HG03354 (cell line): ENCODE data around the gene CHAT.

Source experiments
- ATAC-seq: cut with Tn5 transposase; IDR thresholded peaks from one replicate; pipeline ENCODE4 v1.9.1; 2021; ENCODE audit warnings: mild to moderate bottlenecking; ENCODE audit not compliant: unreplicated experiment, poor library complexity, severe bottlenecking

CHAT gene

DNA sequence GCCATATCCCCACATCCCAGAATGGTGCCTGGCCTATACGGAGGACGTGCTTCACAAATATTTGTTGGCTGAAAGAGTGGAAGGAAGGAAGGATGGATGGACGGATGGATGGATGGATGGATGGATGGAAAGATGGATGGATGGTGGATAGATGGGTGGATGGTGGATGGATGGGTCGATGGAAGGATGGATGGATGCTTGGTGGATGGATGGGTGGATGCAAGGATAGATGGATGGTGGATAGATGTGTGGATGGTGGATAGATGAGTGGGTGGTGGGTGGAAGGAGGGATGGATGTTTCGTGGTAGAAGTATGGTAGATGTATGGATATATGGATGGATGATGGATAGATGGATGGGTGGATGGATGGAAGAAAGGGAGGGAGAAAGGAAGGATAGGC is 10.8 kb downstream of the CHAT start:
- no peak for ATAC-seq

DNA sequence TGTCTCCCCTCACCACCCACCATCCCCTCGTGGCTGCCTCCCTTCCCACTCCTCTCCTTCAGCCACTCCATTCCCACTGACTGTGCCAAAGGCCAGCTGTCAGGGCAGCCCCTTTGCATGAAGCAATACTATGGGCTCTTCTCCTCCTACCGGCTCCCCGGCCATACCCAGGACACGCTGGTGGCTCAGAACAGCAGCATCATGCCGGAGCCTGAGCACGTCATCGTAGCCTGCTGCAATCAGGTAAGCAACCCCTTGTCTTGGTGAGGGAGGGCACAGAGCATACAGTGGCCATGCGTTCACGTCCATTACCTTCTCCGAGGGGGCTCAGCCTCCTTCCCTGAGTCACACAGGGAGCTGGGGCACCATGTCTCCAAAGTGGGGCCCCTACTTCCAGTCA is 11.6 kb downstream of the CHAT start:
- ATAC-seq = no peak

GRCh38 chr10:49627038-49627437 is 13.2 kb downstream of the CHAT start:
- no peak for ATAC-seq

- ATAC-seq = no peak
Observed at GRCh38 chr10:49627644-49628247, 13.9 kb downstream of the CHAT start.

DNA sequence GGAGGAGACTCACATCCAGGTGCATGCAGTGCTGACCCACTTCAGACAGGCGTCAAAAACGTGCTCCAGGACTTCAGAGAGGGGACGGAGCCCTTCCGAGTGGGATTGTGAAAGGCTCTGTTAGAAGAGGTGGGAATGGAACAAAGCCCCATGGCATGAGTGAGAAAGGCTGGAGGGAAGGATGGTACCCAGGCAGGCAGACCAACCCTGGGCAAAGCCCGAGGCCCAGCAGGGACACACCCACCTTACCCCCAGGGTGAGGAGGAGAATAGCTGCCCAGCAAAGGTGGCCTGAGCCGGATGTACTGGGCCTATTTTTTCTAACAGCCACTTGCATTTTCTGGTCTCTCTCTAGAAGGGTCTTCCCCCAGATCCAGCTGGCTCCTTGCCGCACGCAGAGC is 14.8 kb downstream of the CHAT start:
- no peak for ATAC-seq

DNA sequence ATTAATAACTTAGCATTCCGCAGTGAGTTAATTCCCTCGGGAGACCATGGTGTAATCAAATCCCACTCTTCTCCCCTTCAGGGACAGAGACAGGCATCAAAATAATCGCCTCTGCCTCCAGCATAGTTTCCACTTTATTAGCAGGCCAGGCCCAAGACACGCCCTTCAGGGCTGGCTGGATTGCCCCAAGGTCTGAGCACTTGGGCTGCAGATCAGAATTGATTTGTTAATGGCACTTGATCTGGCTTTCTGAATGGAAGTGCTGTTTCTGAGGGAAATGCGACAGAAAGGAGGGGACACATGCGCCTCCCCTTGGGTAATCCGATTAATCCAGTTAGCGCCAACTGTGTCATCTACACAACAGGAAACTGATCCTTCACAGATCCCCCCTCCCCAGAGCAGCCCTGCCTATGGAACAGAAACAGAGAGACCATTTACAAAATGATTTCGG is 15.6 kb downstream of the CHAT start:
- ATAC-seq = no peak

DNA sequence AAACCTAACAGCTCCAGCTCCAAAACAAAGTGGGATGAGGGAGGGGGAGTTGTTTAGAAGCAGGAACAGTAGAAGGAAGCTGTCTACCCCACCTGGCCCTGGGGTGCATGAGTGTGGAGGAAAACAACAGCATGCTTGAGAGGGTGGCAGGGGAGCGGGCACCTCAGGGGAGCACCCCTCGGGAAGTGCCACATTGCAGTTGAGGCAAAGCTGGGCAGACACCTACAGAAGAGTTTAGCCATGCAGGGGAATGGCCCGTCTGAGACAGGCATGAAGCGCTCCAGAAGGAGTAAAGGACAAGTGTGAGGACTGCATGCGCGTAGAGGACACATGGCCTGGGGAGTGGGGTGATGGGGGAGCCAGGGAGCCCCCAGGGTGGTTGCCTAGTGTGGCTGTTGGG is 18.1 kb downstream of the CHAT start:
- ATAC-seq = no peak

GRCh38 chr10:49632406-49633317 is 18.8 kb downstream of the CHAT start:
- ATAC-seq = no peak

- ATAC-seq = no peak
Observed at GRCh38 chr10:49633327-49634068, 19.7 kb downstream of the CHAT start.

GRCh38 chr10:49634069-49634660 is 20.3 kb downstream of the CHAT start:
- no peak for ATAC-seq

- ATAC-seq = no peak
Observed at GRCh38 chr10:49642311-49642710, 28.5 kb downstream of the CHAT start.

DNA sequence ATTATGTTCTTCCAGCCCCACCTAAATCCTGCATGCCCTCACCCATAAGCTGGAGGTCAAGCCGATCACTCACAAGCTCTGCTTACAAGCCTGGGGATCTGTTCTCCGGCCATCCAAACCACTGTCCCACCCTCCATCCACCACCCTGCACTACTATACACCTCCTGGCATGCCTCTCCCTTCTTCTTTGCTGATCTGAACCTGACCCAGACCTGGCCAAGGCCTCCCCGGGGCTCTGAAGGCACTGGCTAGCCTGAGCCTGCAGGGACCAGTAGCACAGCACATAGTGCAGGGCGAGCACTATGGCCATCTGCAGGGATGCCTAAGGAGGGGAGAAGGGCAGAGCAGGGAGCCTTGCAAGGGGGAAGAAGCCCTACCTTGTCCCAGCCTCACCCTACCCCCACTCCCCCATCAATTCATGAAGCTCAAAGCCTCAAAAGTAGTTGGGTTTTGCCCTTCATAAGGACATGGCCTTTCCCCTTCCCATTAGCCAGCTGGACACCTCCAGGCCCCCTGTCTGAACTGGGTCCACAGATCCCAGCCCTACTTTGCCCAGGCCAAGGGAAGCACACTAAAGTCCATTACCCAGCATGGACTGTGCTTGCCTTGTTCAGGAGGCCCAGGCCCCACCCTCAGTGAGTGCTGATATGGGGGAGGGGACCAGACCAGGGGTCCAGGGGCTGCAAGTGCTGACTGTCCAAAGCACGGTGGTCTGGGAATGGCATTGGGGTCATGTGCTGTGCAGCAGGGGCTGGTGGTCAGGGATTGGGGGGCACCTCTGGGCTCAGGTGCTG is 29.6 kb downstream of the CHAT start:
- ATAC-seq = no peak

DNA sequence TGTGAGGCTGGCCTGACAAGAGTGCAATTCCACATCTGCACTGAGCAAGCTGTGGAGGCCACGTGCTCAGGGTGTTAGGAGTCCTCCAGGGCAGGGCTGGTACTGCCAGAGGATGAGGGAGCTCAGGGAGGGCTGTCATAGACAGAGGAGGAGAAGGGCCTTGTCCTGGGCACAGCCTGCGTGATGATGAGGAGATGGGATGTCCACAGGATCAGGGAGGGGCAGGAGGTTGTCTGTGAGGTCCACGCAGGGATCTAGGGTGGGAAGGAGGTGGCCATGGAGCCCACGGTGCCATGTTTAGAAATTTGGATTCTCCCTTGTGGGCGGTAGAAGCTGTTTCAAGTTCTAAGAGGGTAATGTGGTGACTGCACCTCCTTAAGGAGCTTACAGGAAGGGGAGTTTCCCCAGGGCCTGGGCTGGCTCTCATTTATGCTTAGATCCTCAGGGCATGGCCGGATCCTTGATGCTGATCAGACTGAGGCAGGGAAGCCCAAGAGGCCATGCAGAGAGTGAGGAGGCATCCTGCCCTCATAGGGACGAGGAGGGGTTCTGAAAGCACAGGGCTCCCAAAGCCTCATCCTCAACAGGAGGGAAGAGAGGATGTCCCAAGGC is 30.3 kb downstream of the CHAT start:
- no peak for ATAC-seq

DNA sequence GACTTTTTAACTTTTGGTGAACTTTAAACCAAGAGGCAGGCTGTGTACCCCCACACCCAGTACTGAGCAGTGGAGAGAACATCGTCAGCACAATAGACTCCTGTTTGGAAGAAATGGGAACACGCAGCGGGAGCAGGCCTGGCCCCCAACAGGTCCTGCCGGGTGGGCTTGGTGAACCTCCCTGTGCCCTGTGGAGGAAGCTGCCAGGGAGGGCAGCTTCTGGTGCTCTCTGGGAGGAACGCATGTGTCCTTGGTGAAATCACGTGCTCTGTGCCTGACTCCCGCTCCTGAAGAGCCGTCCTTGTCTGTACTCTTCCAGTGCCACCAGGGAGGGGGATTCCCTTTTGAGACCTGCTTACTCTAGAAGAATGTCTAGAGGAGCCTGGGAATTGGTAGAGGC is 31.6 kb downstream of the CHAT start:
- ATAC-seq = no peak

- ATAC-seq = no peak
Observed at GRCh38 chr10:49645871-49646870, 32.3 kb downstream of the CHAT start.

GRCh38 chr10:49647554-49647953 is 33.7 kb downstream of the CHAT start:
- ATAC-seq = no peak

DNA sequence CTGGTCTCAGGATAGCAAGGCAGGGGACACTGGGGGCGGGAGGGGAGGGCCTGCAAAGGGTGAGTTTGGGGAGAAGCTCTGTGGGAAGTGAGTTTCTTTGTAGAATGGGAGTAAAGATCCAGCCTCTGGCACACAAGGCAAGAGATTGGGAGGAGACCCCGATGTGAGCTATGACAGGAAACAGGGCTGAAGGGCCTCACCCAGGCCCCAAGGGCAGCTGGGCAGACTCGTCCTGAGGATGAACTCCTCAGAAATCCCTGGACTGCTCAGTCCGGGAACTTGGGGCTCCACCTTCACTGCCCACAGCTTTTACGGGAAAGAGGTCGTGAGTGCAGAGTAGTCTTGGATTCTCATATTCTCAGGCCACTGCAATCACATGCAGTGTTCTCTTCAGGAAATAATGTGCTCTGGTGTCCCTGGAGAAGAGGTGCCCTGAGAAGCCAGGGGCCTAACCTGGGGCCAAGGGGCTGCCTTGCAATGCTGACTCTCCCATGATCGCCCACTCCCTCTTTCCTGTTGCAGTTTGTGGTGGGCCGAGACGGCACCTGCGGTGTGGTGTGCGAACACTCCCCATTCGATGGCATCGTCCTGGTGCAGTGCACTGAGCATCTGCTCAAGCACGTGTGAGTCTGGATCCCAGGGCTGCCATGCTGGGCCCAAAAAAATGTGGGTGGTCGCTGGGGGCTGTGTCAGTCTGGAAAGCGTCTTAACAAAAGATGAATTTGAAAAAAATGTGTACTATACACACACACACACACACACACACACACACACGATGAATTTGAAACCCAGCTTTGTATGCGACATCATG is 34.4 kb downstream of the CHAT start:
- ATAC-seq = no peak
